Measurements from ENCODE around the gene PRM3.
"Not testable (repeated sequence)": the region's sequence is repeated elsewhere in the genome, so short reads cannot be mapped to it uniquely, and the experiment has no call there.

PRM3 gene

DNA sequence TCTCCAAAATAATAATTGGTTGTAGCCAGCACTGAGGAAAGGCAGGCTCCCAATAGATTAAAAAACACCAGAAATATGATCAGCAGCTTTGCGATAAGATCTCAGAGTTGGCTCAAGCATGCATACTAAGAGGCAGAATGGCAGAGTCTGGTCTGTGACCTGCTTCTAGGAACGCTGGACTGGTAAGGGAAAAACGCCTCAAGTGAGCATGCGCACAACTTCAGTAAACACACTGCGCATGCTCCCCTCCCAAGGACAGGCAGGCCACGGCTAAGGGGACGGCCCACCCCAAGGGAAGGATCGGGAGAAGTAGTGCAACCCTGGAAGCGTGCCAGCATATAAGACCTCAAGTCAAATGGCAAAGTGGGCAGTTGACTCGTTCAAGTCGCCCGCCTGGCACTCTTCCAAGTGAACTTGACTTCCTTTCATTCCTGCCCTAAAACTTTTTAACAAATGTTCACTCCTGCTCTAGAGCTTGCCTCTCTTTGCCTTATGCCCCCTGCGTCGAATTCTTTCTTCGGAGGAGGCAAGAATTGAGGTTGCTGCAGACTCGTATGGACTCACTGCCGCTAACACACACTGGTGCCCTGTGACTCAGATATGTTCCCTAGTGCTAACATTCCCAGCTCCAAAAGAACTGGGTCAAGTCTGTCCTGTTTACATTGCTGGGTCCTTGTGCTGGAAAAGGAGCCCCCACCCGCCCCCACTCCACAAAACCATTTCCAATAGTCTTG is 30.1 kb upstream of the PRM3 start:
- no peak for DNase-seq

DNA sequence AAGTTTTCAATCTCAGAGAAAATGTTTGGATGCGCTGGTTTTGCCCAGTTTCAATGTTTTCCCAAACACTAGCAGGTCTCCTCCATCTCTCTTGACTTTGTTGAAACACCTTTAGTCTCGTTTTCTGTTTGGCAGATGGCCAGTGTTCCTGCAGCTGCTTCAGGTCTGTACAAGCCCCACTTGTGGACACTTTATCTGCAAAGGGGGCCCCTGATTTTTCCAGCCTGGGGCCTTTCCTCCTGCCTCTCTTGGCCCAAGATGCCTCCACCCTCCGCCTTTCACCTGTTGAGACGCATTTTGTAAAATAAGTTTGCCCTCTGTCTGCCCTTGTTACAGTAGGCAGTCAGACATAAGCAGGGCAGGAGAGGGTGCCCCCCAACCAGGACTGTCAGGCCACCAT is 29.5 kb upstream of the PRM3 start:
- no peak for DNase-seq

DNA sequence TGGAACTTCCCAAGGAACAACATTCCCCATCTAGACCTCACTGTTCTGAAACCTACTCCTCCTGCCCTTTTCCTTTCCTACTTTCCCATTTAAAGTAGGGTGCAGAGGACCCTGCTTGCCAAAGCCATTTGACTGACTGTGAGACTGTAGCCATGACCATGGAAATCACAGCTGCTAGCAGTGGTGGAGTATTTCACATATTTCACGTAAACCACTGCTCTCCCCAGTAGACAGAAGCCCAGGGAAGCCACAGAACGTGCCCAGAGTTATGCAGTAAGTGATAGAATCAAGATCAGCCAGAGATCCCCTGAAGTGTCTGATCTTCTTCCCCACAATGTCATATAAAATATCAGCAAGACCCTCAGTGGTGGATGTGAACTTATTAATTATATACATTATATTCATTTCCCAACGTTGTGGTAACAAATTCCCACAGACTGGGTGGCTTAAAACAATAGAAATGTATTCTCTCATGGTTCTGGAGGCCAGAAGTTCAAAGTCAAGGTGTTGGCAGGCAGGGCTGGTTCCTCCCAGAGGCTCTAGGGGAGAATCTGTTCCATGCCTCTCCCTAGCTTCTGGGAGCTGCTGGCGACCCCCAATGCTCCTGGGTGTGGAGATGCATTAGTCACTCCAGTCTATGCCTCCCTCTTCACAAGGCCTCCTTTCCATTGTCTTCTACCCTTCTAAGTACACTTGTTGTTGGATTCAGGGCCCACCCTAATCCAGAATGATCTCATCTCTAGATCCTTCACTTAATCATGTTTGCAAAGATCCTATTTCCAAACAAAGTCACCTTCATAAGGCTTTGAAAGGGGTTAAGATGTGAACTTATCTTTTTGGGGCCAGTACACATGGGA is 28.4 kb upstream of the PRM3 start:
- DNase-seq = no peak

DNA sequence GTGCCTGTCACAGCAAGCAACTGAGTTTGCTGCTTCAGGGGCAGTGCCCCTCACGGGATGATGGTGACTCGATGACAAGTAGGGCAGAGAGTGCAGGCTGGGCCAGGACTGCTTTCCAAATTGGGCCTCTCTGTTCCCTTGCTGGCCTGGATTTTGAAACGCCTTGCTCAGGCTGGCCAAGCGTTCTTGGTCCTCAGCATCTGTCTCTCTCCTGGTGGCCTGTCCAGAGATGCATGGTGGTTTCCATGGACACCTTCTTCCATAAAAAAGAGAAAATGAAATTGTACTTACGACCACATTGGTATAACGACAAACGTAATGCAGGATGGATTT is 27.1 kb upstream of the PRM3 start:
- DNase-seq = no peak

DNA sequence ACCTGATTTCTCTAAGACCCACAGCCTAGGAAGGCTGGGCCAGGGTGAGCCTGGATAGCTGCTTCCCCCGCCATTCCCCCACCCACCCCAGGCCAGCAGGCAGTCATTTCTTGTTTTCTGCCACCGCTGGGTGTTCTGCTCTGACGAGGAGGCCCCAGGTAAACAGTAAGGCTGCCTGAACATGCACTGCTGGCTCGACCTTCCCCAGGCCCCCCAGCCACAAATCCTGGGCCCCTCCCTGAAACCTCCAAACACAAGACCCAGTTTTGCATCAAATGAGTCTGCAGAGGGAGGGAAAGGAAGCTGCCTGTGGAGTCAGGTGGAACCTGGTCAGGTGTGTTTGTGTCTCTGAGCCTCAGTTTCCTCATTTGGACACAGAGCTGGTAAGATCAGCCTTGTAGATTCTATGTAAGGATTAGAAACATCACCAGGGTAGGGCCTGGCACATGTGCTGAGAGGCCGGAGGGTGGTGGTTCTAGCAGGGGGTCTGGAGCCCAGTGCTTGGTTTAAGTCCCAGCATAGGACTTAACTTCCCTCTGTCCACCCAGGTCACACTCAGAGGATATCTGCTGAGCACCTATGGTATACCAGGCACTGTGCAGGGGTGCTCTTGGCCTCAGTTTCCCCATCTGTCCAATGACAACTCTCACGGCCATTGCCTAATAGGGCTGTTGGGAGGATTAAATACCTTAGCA is 26.6 kb upstream of the PRM3 start:
- DNase-seq = no peak

DNA sequence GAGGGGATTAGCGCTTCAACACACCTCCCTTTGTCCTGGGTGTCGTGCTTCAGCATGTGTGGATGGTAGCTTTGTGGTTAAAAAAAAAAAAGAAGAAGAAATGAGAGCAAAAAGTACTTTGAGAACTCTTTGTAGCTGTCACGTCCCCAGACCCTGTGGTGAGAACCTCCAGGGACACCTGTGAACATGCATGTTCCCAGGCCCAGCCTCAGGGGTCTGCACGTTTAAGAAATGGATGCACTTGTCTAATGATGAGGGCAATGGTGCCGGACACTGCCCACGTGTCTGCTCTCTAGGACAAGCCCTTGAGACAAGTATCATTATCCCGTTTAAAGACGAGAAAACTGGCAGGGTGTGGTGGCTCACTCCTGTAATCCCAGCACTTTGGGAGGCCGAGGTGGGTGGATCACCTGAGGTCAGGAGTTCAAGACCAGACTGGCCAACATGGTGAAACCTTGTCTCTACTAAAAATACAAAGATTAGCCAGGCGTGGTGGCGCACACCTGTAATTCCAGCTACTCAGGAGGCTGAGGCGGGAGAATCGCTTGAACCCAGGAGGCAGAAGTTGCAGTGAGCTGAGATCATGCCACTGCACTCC is 25.6 kb upstream of the PRM3 start:
- not testable (repeated sequence) for DNase-seq

DNA sequence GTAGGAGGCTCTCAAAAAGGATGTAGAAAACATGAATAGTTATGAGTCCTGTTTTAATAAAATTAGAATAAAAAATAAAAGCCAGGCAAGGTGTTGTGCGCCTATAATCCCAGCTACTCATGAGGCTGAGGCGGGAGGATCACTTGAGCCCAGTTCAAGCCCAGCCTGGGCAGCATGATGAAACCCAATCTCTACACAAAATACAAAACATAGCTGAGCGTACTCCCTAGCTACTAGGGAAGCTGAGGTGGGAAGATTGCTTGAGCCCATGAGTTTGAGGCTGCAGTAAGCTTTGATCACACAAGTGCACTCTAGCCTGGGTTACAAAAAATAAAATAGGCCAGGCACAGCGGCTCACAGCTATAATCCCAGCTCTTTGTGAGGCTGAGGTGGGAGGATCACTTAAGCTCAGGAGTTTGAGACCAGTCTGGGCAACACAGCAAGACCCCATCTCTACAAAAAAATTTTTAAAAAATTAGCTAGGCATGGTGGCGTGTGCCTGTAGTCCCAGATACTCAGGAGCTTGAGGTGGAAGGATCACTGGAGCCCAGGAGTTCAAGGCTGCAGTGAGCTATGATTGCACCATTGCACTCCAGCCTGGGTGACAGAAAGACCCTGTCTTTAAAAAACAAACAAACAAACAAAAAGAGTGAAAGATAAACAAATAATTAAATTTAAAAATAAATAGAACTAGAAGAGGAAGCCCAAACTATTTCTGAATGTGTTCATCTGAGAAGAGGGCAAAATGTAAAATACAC is 24.9 kb upstream of the PRM3 start:
- DNase-seq = no peak

DNA sequence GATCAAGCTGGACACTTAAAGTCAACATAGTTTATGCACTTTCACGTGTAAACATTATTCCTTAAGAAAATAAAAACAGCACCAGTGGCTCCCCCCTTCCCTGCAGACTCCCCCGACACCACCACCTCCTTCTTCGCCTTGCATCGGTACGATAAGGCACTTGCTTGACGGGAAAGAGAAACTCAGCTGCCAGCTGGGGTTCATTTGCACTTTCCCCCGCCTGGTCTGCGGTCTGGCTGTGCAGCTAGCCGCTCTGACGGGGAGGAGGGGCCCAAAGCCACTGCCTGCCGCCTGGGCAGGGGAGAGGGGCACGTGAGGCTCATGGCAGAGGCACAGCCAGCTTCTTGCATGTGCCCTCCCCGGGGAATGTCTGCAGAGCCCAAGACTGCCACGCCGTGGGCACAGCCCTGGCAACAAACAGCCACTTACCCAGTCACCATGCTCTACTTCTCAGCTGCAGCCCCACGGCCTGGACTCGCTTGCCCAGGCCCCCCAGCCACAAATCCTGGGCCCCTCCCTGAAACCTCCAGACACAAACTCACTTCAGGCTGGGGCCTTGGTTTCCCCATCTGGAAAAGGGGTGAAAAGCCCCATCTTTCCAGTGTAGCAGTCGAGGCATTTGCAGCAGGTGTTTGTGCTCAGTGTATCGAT is 24.2 kb upstream of the PRM3 start:
- DNase-seq = peak; percentile 44 to 57

DNA sequence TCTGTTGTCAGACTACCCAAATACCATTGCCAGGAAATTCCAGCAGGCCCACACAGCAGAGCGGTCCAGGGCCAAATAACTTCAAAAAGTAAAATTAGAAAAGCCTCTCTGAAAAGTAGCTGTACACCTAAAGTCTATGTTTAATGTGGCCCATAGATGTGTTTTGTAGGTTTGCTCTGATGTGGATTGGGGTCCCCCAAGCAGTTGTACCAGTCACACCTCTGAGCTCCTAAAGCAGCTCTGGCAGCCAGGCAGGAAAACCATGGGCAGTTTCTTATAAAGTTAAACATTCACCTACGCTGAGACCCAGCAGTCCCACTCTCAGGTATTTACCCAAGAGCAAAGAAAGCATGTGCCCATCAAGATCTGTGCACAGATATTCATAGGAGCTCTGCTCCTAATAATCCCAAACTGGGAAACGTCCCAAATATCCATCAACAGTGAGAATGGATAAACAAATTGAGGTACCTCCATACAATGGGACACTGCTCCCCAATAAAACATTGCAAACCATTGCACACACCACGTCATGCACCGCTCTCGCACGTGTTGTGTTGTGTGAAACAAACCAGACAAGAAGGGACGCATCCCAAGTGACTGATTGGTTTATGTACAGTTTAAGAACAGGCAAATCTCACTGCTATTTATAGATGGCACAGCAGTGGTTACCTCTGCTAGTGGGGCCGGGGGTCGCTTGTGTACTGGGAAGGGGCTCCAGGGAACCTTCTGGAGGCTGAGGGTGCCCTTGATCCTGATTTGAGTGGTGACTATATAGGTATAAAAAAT is 23.5 kb upstream of the PRM3 start:
- DNase-seq = no peak

DNA sequence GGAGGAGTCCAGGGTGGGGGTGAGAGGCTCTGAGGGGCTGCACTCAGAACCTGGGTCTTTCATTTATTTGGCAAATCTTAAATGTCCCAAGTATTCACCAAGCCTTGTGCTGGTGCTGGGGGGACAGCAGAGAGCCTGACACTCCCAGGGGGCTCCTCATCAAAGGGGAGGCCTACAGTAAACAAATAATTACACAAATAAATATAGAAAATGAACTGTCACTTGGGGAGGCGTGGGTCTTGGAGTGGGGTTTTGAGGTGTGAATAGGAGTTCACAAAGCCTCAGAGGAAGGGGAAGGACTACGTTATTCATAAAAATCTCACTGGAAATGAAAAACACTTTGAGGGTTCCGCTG is 22.9 kb upstream of the PRM3 start:
- DNase-seq = no peak

DNA sequence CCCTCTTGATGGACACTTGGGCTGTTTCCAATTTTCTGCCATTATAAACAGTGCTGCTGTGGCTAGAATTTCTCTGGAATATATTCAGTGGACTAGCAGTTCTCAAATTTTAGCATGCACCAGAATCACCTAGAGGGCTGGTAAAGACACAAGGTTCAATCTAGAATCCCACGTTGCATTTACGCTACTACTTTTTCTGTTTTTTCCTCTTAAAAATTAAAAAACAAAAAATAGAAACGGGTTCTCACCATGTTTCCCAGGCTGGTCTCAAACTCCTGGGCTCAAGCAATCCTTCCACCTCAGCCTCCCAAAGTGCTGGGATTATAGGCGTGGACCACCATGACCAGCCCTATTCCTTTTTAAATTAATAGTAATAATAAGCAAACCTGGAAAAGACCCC is 22.2 kb upstream of the PRM3 start:
- no peak for DNase-seq

DNA sequence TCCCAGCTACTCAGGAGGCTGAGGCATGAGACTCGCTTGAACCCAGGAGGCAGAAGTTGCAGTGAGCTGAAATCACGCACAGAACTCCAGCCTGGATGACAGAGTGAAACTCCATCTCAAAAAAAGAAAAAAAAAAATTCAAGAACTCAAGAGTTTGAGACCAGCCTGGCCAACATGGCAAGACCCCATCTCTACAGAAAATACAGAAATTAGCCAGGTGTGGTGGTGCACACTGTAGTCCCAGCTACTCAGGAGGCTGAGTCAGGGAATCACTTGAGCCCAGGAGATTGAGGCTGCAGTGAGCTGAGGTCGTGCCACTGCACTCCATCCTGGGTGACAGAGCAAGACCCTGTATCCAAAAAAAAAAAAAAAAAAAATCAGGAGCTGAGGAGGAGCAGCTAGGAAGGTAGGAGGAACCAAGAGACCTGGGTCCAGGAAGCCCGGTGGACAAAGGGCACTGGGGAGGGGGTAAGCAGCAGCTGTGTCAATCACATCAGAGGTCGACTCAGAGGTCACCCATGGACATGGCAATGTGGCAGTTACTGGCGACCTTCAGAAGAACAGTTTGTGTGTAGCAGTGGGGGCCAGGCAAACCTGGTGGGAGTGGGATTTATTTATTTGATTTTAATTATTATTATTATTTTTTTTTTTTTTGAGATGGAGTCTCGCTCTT is 18.8 kb upstream of the PRM3 start:
- DNase-seq = no peak

DNA sequence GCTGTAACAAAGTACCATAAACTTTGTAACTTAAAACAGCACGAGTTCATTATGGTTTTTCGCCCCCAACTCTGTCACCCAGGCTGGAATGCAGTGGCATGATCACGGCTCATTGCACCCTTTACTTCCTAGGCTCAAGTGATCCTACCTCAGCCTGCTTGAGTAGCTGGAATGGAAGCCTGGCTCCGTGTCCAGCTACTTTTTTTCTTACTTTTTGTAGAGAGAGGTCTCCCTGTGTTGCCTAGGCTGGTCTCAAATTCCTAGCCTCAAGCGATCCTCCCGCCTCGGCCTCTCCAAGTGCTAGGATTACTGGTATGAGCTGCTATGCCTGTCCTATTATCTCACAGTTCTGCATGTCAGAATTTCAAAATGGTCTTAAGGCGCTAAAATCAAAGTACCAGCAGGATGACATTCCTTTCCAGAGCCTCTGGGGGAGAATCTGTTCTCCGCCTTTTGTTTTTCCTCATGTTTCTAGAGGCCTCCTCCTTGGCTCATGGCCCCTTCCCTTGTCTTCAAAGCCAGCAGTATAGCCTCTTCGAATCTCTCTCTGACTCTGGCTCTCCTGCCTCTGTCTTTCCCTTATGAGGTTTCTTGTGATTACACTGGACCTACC is 17.8 kb upstream of the PRM3 start:
- DNase-seq = no peak

DNA sequence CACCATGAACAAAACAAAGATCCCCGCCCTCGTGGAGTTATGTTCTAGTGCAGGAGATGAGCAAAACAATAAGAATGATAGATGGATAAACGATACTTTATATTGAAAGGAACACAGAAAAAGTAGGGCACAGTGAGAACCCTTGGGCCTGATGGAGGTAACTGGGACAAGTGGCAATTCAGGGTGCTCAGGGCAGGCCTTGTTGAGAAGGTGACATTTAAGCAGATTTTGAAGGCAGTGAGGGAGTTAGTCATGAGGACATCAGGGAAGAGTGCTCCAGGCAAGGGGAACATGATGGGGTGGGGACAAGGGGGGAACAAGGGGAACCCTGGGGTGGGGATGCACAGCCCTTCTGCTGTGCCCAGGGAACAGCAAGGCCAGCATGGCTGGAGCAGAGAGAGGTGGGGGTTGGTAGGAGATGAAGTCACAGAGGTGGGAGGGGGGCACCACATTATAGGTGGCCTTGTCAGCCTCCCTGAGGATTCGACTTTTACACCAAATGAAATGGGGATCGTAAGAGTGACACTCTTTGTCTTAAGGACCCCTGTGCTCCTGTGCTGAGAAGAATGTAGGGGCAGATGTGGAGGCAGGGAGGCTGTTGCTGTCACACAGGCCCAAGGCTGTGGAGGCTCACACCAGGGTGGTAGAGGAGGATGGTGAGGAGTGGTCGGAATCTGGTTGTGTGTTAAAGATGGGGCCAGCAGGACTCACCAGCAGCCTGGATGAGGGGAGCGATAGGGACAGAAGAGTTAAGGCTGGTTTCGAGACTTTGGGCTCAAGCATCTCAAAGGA is 16.9 kb upstream of the PRM3 start:
- no peak for DNase-seq

DNA sequence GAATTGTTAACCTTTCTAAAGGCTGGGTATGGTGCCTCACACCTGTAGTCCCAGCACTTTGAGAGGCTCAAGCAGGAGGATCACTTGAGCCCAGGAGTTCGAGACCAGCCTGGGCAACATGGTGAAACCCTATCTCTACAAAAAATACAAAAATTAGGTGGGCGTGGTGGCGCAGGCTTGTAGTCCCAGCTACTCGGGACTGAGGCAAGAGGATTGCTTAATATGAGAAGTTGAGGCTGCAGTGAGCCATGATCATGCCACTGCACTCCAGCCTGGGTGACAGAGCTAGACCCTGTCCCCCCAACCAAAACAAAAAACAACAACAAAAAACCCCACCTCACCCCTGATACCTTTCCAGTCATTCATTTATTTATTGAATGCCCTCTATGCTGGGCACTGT is 16.3 kb upstream of the PRM3 start:
- not testable (repeated sequence) for DNase-seq

DNA sequence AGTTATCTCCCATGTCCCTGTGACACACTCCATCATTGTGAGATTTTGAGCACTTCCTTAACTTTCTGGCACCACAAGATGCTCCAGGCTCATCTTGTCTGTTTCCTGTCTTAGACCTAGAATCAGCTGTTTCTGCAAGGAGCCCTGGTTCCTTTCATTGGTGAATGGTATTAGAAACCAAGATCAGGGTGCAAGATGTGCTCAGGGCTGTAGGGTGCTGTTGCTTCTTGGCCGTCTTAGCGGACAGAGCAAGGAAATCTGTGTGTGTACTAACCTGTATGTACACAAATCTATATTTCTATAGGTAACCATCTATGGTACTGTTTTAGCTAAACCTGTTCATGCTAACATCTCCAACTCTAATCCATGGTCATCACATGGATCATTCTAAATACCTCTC is 15.8 kb upstream of the PRM3 start:
- no peak for DNase-seq

DNA sequence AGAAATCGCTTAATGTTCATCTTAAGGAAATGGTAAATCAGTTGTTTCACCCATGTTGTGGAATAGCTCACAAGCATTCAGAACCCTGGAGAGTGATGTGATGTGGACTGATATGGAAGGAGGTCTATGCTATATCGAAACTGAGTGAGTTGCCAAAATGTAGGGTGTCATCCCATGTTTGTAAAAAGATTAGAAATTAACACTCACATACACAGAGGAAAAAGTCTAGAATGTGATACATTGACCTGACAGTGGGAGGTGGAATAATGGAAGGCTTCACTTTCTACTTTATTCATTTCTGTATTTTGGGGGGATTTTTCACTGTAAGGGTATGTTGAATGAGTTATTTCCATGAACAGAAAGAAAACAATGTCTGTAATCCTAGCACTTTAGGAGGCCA is 12.4 kb upstream of the PRM3 start:
- DNase-seq = no peak

DNA sequence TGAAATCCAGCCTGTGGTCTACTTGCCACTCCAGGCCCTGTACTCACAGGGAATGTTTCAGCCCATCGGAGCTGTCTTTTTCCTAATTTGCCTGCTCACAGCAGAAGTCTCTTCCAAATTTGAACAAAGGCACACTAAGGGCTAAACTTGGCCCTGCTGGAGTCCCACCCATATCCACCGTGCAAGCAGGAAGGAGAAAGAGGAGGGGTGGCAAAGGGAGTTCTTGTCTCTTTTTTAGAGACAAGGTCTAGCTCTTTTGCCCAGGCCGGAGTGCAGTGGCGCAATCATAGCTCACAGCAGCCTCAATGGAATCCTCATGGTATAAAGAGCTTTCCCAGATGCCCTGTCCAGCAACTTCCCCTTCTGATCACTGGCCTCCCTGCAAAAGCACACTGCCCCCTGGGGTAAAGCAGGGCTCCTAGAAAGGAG is 10.4 kb upstream of the PRM3 start:
- no peak for DNase-seq
